Sigmoid colon (tissue), 4 donors: ENCODE results near the gene FAM200B.

Experiments
- POLR2AphosphoS5 ChIP-seq, 4 donors: sonication (generic); formaldehyde crosslinking; IDR thresholded peaks; one replicate each; pipeline ENCODE4 v1.6.1; 2017; ENCODE audit warnings: antibody characterized with exemption in 4 of 4
- TF ChIP-seq, protein P1 (sequence below), 4 experiments: fragments of 450-650 bp in 3 of 4; fragments of 200-600 bp in 1 of 4; IDR thresholded peaks; one replicate each; pipeline ENCODE4 v1.5.1; 2016 to 2019; ENCODE audit warnings: antibody characterized with exemption in 4 of 4, mild to moderate bottlenecking in 3 of 4, moderate library complexity in 2 of 4

DNA sequence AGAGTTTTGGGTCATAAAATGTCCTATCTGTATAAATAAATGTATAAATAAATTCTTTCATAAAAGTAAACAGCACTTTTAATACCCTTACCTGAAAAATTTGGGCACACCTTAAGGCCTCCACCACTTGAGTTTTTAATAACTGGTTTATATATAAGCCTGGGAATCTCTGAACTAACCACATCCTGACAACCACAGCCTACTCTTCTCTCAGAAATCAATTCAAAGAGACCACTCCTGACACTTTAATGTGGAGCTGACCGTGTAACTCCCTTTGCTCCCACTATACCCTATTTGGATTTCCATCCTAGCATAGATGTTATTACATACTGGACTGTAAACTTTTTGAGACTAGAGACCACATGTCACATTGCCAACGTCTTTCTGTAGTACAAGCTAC, 30.0 kb upstream of the FAM200B start:
- TF ChIP-seq, protein P1, sequence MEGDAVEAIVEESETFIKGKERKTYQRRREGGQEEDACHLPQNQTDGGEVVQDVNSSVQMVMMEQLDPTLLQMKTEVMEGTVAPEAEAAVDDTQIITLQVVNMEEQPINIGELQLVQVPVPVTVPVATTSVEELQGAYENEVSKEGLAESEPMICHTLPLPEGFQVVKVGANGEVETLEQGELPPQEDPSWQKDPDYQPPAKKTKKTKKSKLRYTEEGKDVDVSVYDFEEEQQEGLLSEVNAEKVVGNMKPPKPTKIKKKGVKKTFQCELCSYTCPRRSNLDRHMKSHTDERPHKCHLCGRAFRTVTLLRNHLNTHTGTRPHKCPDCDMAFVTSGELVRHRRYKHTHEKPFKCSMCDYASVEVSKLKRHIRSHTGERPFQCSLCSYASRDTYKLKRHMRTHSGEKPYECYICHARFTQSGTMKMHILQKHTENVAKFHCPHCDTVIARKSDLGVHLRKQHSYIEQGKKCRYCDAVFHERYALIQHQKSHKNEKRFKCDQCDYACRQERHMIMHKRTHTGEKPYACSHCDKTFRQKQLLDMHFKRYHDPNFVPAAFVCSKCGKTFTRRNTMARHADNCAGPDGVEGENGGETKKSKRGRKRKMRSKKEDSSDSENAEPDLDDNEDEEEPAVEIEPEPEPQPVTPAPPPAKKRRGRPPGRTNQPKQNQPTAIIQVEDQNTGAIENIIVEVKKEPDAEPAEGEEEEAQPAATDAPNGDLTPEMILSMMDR (IDR thresholded peaks at IDR 0.05), result no peak
- TF ChIP-seq POLR2AphosphoS5 (IDR thresholded peaks at IDR 0.05), result no peak
